CD4-positive, alpha-beta T cell treated with Interleukin-2 at 100 ng/mL for 4 hours (primary cell): ENCODE data around the gene FAM163B.

Experiments
- DNase-seq: peaks from one replicate; pipeline ENCODE4 v3.0.0-alpha.2; 2020; ENCODE audit warnings: low spot score

Gene FAM163B

DNA sequence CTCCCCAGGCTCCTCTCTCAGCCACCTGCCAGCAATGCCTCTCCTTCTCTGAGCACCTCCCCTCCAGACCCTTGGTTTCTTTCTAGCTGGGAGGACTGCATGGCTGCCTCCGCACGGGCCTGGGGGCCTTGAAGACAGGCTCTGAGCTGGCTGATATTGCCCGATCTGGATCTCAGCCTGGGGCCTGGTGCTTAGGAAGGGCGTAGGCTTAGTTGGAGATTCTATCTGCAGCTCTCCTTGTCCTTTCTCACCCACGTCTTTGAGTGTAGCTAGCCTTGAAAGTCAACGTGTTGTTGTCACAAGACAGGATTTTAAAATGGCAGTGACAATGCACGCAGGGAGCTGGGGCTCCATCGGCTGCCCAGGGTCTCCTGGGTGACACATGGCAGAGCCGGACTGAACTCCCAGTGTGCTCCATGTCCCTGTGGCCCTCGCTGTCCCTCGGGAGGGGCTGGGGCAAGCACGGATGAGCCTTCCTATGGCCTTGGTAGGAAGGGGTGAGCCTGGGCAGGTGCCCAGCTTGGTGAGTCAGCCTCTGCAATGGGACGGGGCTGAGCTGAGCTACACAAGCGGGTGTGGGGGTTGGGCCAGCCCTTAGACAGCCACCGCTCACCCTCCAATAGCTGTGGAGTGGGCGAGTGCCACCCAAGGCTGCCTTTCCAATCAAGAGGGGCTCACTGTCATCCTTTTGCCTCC lies 65.3 kb downstream of the FAM163B start:
- DNase-seq: no peak

DNA sequence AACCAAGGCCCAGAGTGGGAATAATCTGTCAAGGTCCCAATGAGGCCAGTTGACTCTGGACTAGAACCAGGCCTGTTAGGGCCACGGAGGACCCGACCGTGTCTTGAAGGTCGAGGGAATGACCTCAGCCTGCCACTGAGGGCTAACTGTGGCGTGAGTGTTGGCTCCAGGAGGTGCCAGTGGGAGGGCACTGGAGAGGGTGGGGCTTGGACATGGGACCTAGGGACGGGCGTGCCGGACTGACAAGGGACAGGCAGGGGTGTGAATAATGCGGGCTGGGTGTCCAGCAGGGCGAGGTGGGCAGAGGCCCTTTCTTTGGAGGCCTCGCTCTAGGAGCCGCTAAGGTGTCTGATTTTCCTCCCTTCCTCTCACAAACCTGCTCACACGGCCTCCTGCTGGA lies 67.2 kb downstream of the FAM163B start:
- DNase-seq: no peak

DNA sequence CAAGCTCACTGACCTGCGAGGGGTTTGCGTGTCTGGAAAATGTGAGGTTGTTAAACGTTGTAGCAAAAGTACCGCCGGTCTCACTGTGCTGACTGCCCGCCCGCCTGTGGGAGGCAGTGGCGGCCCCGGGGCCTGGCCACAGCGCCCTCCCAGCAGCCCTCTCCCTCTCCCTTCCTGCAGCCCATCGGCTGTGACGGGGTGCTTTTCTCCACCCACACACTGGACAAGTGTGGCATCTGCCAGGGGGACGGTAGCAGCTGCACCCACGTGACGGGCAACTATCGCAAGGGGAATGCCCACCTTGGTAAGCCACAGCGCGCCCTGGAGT lies 68.5 kb downstream of the FAM163B start:
- no peak for DNase-seq

DNA sequence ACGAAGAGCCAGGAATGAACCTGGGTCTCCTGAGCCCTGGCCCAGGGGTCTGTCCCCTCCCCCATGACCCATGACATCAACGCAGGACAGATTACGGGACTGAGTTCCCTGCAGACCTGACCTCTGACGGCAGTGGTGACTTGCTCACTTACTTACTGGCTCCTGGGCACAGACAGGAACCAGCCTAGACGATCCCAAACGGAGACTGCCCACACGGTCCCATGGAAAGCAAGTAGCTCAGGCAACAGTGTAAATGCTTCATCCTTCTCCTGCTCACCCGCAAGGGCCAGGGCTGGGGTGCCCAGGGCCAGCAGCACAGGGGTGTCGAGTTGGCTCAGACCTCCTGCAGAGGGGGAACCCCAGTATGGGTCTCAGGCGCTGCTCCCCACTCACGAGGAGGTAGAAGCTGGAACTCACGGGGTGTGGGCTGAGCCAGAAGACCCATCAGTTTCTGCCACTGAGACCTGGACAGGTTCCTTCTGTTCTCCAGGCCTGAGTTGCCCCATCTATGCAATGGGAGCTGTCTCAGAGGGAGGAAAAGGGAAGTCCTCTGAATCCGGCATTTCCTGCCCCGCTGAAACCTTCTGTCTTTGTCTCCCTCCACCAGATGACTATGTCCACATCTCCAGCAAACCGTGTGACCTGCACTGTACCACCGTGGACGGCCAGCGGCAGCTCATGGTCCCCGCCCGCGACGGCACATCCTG lies 69.0 kb downstream of the FAM163B start:
- DNase-seq: no peak

DNA sequence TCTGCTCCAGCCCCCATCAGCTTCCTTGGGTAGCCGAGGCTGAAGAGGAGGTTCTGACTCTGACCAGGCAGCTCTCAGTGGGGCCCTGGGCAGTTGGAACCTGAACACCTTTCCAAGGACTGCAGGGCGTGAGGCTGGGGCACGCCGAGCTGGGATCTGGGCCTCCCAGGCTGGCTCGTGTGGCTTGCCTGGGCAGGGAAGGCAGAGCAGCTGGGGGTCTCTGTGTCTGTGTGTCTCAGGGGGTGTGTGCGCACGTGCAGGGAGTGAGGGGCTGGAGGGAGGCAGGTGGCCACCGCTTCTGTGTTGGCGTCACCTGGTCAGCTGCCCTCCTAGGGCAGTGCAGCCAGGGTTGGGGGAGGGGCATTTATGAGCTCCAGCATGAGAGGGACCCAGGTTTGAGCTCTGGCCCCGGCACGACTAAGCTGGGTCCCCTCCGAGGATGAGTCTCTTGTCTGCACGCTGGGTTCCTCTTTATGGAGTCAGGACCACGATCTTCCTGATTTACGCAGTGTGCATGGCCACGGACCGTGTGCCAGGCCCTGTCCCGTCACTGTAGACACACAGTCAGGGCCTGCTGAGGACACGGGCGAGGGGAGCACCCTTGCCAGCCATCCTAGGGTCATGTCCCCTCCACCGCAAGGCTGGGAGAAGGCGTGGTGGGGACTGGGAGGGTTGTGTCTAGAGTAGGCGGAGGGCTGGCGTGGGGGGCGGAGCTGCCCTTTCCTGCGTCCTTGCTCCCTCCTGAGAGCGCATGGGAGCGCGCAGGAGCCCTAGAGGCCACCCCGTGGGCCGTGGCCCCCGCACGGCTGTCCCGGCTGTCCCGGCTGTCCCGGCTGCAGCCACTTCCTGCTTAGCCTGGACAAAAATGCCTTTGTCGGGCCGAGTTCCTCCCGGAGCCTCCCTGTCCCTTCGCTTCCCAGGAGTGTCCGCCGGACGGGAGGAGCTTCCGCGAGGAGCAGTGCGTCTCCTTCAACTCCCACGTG lies 70.0 kb downstream of the FAM163B start:
- DNase-seq: no peak

DNA sequence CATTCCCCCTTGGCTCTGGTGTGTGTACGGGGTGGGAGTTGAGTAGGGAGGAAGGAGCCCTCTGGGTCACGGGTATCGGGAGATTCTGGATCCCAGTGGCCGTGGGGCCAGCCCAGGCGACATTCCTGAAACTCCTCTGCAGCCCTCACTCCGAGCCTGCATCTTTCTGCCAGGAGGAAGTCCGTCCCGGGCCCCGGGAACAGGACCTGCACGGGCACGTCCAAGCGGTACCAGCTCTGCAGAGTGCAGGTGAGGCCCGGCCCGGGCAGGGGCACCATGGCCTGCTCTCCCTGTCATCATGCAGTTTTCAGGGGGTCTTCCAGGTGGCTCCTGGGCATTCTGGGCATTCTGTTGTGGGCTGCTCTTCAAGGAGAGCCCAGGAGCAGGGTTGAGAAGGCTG lies 71.0 kb downstream of the FAM163B start:
- no peak for DNase-seq

DNA sequence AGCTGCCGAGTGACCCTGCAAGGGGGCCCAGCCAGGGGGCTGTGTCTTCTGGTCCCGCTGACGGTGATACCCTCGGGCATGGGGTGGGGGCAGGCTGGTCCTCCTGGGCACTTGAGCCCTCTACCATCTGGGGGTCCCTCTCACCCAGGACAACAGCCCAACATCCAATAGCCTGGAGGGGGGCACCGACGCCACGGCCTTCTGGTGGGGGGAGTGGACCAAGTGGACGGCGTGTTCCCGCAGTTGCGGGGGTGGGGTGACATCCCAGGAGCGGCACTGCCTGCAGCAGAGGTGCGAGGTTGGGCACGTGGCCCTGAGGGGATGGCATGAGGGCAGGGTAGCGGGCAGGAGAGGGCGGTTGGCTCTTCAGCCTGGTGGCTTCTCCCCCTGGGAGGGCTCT lies 71.9 kb downstream of the FAM163B start:
- no peak for DNase-seq

DNA sequence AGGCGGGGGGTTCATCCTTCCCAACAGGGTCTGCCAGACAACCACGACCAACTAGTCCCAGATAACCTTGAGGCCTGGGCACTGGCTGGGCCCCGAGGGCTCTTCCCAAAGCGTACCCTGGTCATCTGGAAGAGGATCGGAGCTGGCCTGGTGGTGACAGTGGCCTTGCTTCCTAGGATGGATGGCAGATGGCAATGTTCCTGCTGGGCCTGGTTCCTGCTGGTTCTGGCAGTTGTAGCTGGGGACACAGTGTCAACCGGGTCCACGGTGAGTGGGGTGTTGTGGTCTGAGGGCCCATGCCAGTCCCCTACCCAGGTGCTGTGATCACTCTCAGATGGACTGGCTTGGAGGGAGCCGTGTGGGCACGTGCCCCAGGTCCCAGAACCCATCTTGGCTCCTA lies 72.7 kb downstream of the FAM163B start:
- no peak for DNase-seq

DNA sequence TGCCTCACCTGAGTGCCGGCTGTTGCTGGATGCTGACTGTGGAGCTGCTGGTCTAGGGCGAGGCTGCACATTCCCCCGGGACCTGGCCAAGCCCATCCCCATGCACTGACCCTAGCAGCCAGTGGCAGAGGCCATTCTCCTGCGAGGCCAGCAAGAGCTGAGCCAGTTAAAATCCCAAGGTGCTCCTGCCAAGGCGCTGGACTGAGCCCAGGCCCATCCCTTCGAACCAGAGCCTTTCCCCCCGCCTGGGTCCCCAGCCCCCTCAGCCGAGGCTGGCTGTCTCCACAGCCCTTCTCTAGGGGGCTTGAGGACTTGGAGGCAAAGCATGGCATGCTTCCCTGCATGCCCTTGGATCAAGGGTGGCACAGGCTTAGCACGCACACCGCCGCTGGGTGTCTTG lies 73.1 kb downstream of the FAM163B start:
- DNase-seq: no peak

DNA sequence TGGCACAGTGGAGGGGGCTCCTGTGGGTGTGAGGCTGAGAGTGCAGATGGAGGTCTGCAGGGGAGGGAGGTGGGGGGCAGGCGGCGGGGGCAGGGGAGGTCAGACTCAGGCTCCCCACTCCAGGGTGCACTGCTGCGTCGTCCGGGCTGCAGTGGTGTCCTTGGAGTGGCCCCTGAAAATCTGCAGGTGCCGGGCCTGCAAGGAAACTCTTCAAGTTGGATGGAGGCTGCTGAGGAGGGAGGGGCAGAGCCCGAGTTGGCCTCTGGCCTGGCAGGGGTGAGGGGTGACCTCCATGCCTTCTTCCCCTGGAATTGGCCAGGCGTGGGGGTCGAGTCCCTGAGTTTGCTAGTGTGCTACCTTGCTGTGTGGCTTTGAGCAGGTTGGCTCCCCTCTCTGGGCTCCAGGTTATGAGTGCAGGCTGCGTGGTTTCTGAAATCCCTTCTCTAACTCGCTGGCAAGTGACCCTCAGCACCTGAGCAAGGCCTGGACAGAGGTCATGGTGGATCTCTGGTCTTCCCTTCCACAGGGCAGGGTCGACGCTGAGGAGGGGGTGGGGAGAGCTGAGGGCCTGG lies 73.8 kb downstream of the FAM163B start:
- DNase-seq: no peak

DNA sequence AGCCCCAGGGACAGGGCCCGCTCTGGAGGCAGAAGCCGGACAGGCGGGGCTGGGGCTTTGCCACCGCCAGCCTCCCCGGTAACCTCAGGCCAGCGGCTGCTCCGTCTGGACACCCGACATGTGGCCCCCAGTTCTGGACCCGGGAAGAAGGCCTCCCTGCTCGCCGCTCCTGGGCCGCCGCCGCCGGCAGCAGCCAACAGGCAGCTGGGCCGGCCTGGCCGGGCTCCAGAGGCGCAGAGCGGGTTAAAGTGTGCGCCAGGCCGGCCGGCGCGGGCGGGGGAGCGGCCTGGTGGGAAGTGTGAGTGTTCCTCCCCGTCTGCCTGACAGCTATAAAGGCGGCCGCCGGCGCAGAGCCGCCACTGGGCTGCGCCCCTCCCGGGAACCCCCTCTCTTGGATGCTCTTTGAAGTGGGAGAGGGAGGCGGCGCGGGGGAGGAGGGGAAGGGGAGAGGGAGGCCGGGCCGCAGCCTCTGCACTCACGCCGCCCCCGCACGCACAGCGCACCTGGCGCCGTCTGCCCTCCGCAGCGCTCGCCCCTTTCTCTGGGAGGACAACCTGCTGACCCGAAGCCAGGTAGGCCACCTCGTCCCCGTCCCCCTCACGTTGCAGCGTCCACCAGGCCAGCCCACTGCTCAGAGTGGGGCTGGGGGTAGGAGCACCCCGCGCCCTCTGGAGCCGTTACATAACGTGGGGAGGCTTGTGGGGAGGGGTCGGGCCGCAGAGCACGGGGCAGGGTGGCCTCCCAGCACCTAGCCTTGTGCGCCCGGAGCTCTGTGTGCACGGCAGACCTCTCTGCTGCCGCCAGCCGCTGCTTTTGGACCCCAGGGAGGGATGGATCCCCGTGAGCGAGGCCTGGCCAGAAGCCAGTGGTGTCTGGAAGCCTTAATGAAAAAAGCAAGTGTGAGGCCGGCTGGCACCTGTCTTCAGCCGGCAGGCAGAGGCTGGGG lies 74.6 kb downstream of the FAM163B start, which contains the start of gene ADAMTSL2:
Gene ADAMTSL2 (plus strand): TSS at position 359 of the 946 bp plus-strand sequence. CDS start 2,009 bp downstream, outside the sequence.
- DNase-seq: peak; percentile 31

DNA sequence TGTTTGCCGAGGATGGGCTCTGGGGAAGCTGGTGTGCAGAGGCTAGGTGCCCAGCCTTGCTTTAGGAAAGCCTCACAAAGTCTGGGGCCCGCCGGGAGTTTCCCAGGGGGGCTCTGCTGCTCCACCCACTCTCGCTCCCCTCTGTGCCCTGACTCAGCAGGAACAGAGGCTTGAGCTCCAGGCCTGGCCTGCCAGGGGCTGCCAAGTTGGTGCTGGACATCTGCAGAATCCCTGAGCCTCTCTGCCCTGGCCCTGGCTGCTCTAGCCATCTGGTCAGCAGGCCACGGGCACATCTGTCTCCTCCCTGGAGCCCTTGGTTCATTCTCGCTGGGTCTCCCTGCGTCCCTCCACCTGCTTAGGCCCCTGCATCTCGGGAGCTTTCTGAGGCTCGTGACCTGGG lies 75.3 kb downstream of the FAM163B start:
- no peak for DNase-seq

DNA sequence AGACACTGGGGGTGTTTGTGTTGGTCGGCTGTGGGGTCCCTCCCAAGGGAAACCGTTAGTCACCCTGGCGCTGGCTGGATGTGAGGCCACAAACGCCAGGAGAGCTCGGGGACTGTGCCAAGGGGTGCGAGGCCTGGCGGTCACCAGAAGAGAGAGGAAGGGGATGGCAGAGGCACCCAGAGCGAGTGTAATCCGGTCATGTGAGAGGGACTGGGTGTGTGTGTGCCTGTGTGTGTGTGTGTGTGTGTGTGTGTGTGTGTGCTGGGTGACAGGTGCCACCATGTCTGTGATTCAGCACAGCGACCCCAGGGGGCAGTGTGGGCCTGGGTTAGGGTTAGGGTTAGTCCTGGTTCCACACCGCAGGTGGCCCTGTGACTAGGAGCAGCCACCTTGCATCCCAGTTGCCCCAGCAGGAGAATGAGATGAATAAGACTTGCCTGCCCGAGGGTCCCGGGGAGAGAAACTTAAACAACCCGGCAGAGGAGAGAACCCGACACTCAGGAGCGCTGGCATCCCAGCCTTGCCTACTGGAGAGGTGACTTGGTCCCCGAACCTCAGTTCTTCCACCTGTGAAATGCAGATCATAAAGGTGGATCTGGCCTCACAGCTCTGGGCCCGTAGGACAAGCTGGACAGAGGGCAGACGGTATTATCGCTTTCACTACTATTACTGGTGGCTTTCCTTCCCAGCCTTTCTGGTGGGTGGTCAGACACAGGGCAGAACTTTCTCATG lies 76.1 kb downstream of the FAM163B start:
- peak; percentile 63 for DNase-seq

DNA sequence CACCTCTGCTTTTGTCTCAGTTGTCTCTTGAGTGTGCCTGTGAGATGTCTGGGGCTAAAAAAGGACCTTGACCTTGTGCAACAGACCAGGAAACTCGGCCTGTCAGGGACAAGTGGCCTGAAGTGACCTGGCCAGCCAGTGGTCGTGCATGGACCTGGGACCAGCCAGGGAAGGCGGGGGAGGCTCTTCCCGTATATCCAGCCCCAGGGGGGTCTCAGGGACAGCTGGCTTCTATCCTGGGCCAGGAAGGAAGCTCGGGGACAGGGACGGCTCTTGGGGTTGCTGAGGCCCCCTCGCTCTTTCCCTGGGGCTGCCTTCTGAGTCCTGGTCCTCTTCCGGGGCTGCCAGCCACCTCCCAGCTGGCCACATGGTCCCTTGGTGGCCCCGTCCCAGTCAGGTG lies 77.9 kb downstream of the FAM163B start:
- no peak for DNase-seq

DNA sequence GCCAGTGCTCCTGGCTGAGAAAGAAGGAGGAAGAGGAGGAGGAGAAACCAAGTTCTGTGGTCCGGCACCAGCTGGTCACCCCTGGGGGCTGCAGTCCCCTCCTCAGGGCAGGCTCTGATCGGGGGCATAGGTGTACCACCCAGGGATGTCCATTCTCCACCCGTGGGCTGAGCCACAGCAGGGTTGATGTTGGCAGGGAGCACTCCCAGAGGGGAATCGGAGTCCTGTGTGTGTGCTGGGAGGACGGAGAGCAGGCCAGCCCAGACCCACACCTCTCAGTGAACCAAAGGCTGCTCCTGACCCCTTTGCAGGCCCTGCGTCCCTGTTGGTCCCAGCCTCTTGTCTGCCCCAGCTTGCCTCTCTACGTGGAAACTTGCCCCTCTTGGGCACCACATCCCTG lies 79.3 kb downstream of the FAM163B start:
- no peak for DNase-seq

DNA sequence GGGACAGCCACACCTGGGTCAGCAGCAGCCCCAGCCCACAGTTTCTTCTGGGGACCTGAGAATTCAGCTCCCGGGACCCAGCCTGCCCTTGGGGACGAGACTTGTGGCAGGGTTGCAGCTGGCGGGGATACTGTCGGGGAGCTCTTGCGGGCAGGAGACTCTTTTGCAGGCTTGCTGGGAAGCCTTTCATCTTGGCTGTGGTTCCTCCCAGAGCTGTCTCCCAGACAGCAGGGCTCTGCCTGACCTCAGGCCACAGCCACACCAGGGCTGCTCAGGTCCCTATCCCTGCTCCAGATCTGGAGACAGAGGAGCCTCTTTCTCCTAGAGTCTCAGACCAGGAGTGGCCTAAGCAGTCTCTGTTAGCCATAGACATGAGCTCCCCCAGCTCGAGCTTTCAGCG lies 79.7 kb downstream of the FAM163B start:
- no peak for DNase-seq

DNA sequence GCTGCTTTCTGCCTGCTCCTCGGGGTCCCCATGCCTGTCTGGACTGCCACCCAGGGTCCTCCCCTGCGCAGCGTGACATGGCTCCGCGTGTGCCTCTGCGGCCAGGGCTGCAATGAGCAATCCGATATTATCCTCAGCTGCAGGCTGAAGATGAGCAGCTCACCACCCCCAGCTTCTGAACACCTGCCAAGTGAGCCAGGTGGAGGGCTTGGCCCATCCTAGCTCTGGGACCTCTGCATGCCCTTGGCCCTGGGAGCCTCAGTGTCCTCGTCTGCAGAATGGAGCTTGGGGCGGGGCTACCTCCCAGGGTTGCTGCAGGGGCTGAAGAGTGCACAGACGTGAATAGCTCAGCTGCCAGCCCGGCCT lies 80.3 kb downstream of the FAM163B start:
- DNase-seq: no peak

DNA sequence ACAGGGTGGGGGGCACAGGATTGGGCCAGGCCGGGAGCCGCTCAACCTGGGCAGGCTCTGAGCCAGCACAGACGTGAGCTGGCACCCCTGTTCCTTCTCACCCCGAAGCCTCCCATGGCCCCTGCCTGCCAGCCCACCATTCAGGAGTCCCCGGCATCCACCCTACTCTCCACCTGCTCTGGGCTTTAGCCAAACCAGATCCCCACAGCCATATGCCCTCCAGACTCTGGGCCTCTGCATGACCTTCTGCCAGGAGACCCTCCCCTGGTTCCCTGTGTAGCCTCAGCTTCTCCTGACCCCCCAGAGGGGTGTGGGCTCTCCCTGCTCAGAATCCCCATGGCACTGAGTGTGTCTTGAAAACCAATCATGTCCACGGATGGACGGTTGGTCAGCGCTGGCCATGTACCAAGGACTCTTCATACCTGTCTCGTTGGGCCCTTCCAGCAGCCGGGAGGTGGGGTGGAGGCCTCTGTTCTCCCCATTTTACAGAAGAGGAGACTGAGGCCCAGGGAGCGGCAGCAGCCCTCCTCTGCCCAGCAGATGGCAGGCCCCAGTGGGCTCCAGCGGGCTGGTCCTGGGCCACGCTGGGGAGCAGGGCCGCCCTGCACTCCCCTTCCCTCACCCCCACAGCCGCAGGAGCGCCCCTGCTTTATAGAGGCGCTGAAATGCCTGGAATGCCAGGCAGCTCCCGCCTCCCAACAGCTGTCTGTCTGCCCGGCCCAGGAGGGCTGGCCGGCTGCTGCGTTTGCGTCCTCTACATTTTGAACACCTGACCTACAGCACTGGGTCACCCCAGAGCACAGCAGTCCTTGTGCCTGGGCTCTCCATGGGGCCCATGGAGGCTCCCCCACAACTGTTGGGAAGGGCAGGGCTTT lies 81.0 kb downstream of the FAM163B start:
- no peak for DNase-seq

DNA sequence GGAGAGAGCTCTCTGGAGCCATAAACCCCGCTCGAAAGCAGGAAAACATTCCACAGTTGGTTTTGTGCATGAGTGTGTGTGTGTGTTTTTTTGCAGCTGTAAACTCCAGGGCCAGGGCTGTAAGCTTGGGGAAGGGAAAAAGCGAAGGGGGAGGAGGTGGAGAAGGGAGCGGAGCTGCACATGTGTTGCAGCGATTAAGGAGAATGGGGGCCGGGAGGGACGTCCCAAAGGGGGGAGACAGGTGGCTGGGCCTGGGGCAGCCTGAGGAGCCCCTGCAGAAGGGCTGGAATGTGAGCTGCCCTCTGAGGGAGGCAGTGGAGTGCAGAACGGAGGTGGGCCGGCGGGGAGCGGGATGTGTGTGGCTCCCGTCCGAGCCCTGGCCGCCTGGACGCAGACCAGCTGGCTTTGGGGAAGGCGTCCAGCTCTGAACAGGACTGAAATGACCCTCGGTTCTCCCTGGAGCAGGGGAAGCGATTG lies 81.7 kb downstream of the FAM163B start:
- DNase-seq: no peak
